ENCODE data around the gene TBKBP1.

The TBKBP1 gene

GRCh38 chr17:47731396-47731795 is 37.4 kb downstream of the TBKBP1 start:
- H3K36me3 ChIP-seq (ENCODE audit: control insufficient read depth, insufficient read depth, low read length): no peaks in the 10 kb centered on the region
- peaks cover 5% of the 10 kb centered on the region for H3K4me1 ChIP-seq (ENCODE audit: control insufficient read depth, insufficient read depth, low read length)
- no peak overlapping the region for H3K4me3 ChIP-seq (ENCODE audit: insufficient read depth, low read depth, low read length)
- H3K27ac ChIP-seq (ENCODE audit: insufficient read depth, low read depth, low read length, poor library complexity, severe bottlenecking): no peak overlapping the region
- no peaks in the 10 kb centered on the region for H3K9me3 ChIP-seq (ENCODE audit: control insufficient read depth, low read length)
- peaks cover 64% of the 10 kb centered on the region for H3K27me3 ChIP-seq (ENCODE audit: control insufficient read depth, insufficient read depth, low read length, poor library complexity, severe bottlenecking)
- 82 to 85% methylated on average over 2 of the region's 2 CpGs for WGBS, 2 experiments

- no peaks in the 10 kb centered on the region for H3K36me3 ChIP-seq (ENCODE audit: control insufficient read depth, insufficient read depth, low read length)
- H3K4me1 ChIP-seq (ENCODE audit: control insufficient read depth, insufficient read depth, low read length): no peaks in the 10 kb centered on the region
- no peak overlapping the region for H3K27ac ChIP-seq (ENCODE audit: insufficient read depth, low read depth, low read length, poor library complexity, severe bottlenecking)
- H3K27me3 ChIP-seq (ENCODE audit: control insufficient read depth, insufficient read depth, low read length, poor library complexity, severe bottlenecking): peaks cover 72% of the 10 kb centered on the region
- H3K4me3 ChIP-seq (ENCODE audit: insufficient read depth, low read depth, low read length): no peak overlapping the region
- 50% methylated on average over 12 of the region's 12 CpGs for WGBS, 2 experiments
- no peaks in the 10 kb centered on the region for H3K9me3 ChIP-seq (ENCODE audit: control insufficient read depth, low read length)
These were observed 38.6 kb downstream of the TBKBP1 start for GRCh38 chr17:47732399-47733046.

DNA sequence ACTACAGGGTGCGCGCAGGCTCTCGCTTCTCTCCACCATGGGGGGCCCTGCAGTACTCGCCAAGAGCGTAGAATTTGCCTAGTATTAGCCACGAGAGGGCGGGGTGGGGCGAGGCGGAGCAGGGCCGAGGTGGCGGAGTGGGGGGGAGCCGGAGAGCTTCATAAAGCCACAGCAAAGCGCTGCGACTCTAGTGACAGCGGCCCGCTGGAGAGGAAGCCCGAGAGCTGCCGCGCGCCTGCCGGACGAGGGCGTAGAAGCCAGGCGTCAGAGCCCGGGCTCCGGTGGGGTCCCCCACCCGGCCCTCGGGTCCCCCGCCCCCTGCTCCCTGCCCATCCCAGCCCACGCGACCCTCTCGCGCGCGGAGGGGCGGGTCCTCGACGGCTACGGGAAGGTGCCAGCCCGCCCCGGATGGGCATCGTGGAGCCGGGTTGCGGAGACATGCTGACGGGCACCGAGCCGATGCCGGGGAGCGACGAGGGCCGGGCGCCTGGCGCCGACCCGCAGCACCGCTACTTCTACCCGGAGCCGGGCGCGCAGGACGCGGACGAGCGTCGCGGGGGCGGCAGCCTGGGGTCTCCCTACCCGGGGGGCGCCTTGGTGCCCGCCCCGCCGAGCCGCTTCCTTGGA is 39.2 kb downstream of the TBKBP1 start, which contains the start of gene TBX21:
Gene TBX21 (plus strand): TSS at position 190 of the 627 bp plus-strand sequence. CDS start 219 bp downstream, at position 409.
- peaks cover 72% of the 10 kb centered on the region for H3K27me3 ChIP-seq (ENCODE audit: control insufficient read depth, insufficient read depth, low read length, poor library complexity, severe bottlenecking)
- no peak within 1 kb of the TSS for H3K27ac ChIP-seq (ENCODE audit: insufficient read depth, low read depth, low read length, poor library complexity, severe bottlenecking)
- H3K4me1 ChIP-seq (ENCODE audit: control insufficient read depth, insufficient read depth, low read length): no peaks in the 10 kb centered on the region
- 1% methylated on average over 73 of the region's 73 CpGs for WGBS, 2 experiments
- peak within 1 kb of the TSS; percentile 31 for H3K4me3 ChIP-seq (ENCODE audit: insufficient read depth, low read depth, low read length)
- no peaks in the 10 kb centered on the region for H3K36me3 ChIP-seq (ENCODE audit: control insufficient read depth, insufficient read depth, low read length)
- no peaks in the 10 kb centered on the region for H3K9me3 ChIP-seq (ENCODE audit: control insufficient read depth, low read length)

DNA sequence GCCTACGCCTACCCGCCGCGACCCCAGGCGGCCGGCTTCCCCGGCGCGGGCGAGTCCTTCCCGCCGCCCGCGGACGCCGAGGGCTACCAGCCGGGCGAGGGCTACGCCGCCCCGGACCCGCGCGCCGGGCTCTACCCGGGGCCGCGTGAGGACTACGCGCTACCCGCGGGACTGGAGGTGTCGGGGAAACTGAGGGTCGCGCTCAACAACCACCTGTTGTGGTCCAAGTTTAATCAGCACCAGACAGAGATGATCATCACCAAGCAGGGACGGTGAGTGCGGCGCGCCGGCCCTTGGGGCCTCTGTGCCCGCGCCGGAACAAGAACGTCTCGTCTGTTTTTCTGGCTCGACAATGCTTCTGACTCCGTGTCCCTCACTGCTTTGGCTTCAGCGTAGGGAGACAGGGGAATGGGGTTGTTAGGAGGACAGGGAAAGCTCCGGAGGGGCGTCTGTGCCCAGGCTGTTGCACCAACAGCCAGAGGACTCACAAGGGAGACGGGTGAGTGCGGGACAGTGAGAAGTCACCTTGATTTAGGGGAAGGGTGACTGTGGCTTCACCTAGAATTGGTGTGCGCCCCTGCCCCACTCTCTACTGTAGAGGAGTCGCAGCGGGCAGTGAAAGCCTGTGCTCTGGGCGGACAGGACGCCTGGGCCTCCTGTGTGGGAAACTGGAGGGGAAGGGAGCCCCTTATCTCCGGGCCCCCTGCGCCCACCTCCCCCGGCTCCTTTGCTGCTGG is 39.9 kb downstream of the TBKBP1 start:
- Histone ChIP-seq H3K27me3 (ENCODE audit: control insufficient read depth, insufficient read depth, low read length, poor library complexity, severe bottlenecking) (peaks cover 72% of the 10 kb centered on the region), H3K9me3 (ENCODE audit: control insufficient read depth, low read length) (no peaks in the 10 kb centered on the region), H3K4me3 (ENCODE audit: insufficient read depth, low read depth, low read length) (peak overlapping the region; percentile 31), H3K4me1 (ENCODE audit: control insufficient read depth, insufficient read depth, low read length) (no peaks in the 10 kb centered on the region), H3K36me3 (ENCODE audit: control insufficient read depth, insufficient read depth, low read length) (no peaks in the 10 kb centered on the region), H3K27ac (ENCODE audit: insufficient read depth, low read depth, low read length, poor library complexity, severe bottlenecking) (no peak overlapping the region)
- 13% methylated on average over 60 of the region's 60 CpGs for WGBS, 2 experiments

GRCh38 chr17:47735139-47735464 is 41.1 kb downstream of the TBKBP1 start:
- Histone ChIP-seq H3K4me3 (ENCODE audit: insufficient read depth, low read depth, low read length) (no peak overlapping the region), H3K9me3 (ENCODE audit: control insufficient read depth, low read length) (no peaks in the 10 kb centered on the region), H3K27me3 (ENCODE audit: control insufficient read depth, insufficient read depth, low read length, poor library complexity, severe bottlenecking) (peaks cover 67% of the 10 kb centered on the region), H3K27ac (ENCODE audit: insufficient read depth, low read depth, low read length, poor library complexity, severe bottlenecking) (no peak overlapping the region), H3K4me1 (ENCODE audit: control insufficient read depth, insufficient read depth, low read length) (no peaks in the 10 kb centered on the region), H3K36me3 (ENCODE audit: control insufficient read depth, insufficient read depth, low read length) (no peaks in the 10 kb centered on the region)
- 87 to 91% methylated on average over 3 of the region's 3 CpGs for WGBS, 2 experiments

DNA sequence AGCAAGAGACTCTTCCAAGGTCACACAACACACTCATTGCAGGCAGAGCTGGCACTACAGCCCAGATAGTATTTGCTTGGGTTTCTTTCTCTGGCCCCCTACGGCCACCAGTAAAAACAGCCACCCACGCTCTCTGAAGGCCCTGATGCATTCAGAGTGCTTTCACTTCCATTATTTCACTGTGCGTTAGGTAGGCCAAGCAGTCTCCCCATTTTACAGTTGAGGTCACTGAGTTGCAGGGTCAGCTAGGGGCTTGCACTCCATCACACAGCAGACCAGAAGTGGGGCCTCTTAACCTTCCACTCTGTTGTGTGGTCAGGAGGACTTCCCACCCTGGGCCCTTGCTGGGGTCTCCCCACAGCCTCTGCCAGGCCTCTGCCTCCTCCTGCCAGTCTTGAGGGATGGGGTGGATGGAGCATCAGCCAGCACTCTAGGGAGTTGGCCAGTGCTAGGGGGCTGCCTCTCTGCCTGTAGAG is 41.6 kb downstream of the TBKBP1 start:
- no peaks in the 10 kb centered on the region for H3K4me1 ChIP-seq (ENCODE audit: control insufficient read depth, insufficient read depth, low read length)
- no peaks in the 10 kb centered on the region for H3K36me3 ChIP-seq (ENCODE audit: control insufficient read depth, insufficient read depth, low read length)
- no peak overlapping the region for H3K4me3 ChIP-seq (ENCODE audit: insufficient read depth, low read depth, low read length)
- no peaks in the 10 kb centered on the region for H3K9me3 ChIP-seq (ENCODE audit: control insufficient read depth, low read length)
- peaks cover 66% of the 10 kb centered on the region for H3K27me3 ChIP-seq (ENCODE audit: control insufficient read depth, insufficient read depth, low read length, poor library complexity, severe bottlenecking)
- 87 to 90% methylated on average over 3 of the region's 3 CpGs for WGBS, 2 experiments
- no peak overlapping the region for H3K27ac ChIP-seq (ENCODE audit: insufficient read depth, low read depth, low read length, poor library complexity, severe bottlenecking)

GRCh38 chr17:47736501-47737495 is 42.8 kb downstream of the TBKBP1 start:
- H3K36me3 ChIP-seq (ENCODE audit: control insufficient read depth, insufficient read depth, low read length): no peaks in the 10 kb centered on the region
- 77 to 79% methylated on average over 17 of the region's 17 CpGs for WGBS, 2 experiments

DNA sequence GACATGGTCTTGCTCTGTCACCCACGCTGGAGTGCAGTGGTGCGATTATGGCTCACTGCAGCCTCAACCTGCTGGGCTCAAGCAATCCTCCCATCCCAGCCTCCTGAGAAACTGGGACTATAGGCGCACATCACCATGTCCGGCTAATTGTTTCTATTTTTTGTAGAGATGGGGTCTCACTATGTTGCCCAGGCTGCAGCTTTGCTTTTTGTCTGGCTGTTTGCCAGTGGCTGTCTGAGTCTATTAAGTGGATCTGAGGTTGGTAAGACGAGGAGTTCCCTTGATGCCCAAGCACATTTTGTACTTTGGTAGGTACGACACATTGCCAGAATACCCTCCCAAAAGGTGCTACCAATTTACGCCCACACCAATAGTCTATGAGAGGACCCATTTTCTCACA is 44.2 kb downstream of the TBKBP1 start:
- WGBS, 2 experiments: 94 to 96% methylated on average over 7 of the region's 7 CpGs
- Histone ChIP-seq H3K27me3 (ENCODE audit: control insufficient read depth, insufficient read depth, low read length, poor library complexity, severe bottlenecking) (peaks cover 44% of the 10 kb centered on the region), H3K9me3 (ENCODE audit: control insufficient read depth, low read length) (no peaks in the 10 kb centered on the region)

More at GRCh38 chr17:47736501-47737495, 42.8 kb downstream of the TBKBP1 start:
- H3K4me3 ChIP-seq (ENCODE audit: insufficient read depth, low read depth, low read length): no peak overlapping the region
- peaks cover 58% of the 10 kb centered on the region for H3K27me3 ChIP-seq (ENCODE audit: control insufficient read depth, insufficient read depth, low read length, poor library complexity, severe bottlenecking)
- no peak overlapping the region for H3K27ac ChIP-seq (ENCODE audit: insufficient read depth, low read depth, low read length, poor library complexity, severe bottlenecking)
- no peaks in the 10 kb centered on the region for H3K4me1 ChIP-seq (ENCODE audit: control insufficient read depth, insufficient read depth, low read length)
- H3K9me3 ChIP-seq (ENCODE audit: control insufficient read depth, low read length): no peaks in the 10 kb centered on the region

DNA sequence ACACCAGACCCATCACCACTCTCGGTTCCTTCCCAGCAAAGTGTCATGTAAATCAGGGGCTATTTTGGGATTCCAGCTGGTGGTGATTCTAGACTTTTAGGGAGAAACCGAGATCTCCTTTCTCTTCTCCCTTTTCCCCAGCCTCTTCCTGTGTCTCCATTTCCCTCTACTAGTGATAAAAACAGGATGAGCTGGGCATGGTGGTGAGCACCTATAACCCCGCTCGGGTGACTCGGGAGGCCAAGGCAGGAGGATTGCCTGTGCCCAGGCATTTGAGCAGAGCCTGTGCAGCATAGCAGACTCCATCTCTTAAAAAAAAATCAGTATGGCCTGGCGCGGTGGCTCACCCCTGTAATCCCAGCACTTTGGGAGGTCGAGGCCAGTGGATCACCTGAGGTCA is 45.2 kb downstream of the TBKBP1 start:
- H3K4me3 ChIP-seq (ENCODE audit: insufficient read depth, low read depth, low read length): no peak overlapping the region
- no peaks in the 10 kb centered on the region for H3K36me3 ChIP-seq (ENCODE audit: control insufficient read depth, insufficient read depth, low read length)
- no peak overlapping the region for H3K27ac ChIP-seq (ENCODE audit: insufficient read depth, low read depth, low read length, poor library complexity, severe bottlenecking)
- peaks cover 34% of the 10 kb centered on the region for H3K27me3 ChIP-seq (ENCODE audit: control insufficient read depth, insufficient read depth, low read length, poor library complexity, severe bottlenecking)
- WGBS, 2 experiments: 83 to 86% methylated on average over 8 of the region's 8 CpGs
- H3K4me1 ChIP-seq (ENCODE audit: control insufficient read depth, insufficient read depth, low read length): no peaks in the 10 kb centered on the region
- no peaks in the 10 kb centered on the region for H3K9me3 ChIP-seq (ENCODE audit: control insufficient read depth, low read length)

More for the DNA sequence above, 44.2 kb downstream of the TBKBP1 start:
- no peak overlapping the region for H3K4me3 ChIP-seq (ENCODE audit: insufficient read depth, low read depth, low read length)
- H3K36me3 ChIP-seq (ENCODE audit: control insufficient read depth, insufficient read depth, low read length): no peaks in the 10 kb centered on the region
- H3K27ac ChIP-seq (ENCODE audit: insufficient read depth, low read depth, low read length, poor library complexity, severe bottlenecking): no peak overlapping the region
- H3K4me1 ChIP-seq (ENCODE audit: control insufficient read depth, insufficient read depth, low read length): no peaks in the 10 kb centered on the region
